Uterus (tissue), 2 donors: ENCODE data around the gene PHYKPL.

Source experiments
- CTCF ChIP-seq, 4 experiments: fragments of 200-600 bp in 2 of 4; fragments of 450-650 bp in 2 of 4; sonication (generic) in 2 of 4; IDR thresholded peaks; one replicate each; pipeline ENCODE4 v1.5.1; 2016 to 2019; ENCODE audit warnings: antibody characterized with exemption in 4 of 4, mild to moderate bottlenecking in 2 of 4, moderate library complexity in 1 of 4
- POLR2A ChIP-seq, 2 donors: fragments of 450-650 bp; IDR thresholded peaks; one replicate each; pipeline ENCODE4 v1.6.1; 2016; ENCODE audit warnings: antibody characterized with exemption in 2 of 2, mild to moderate bottlenecking in 1 of 2, moderate library complexity in 1 of 2

DNA sequence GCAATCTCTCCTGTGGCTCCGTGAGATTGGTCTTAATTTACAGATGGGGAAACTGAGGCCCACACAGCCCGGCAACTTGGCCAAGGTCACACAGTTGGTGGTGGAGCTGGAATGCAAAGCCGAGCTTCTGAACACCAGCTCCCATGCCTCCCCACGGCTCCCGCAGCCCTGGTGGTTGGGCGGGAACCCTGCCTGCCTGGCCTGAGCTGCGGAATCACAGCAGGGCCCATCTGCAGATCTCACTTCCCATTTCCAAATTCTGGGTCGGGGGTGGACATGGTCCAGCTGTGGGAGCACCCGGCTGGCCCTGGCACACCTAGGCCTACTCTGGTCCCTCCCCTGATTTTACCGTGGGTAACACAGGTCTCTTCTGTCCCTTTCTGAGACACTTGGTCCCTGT lies 35.3 kb upstream of the PHYKPL start:
- no peak for TF ChIP-seq CTCF (IDR thresholded peaks at IDR 0.05)
- TF ChIP-seq POLR2A (IDR thresholded peaks at IDR 0.05): no peak
